Measurements from ENCODE around the gene STRIP2. TPM values are rescaled to one million over a fixed set of nuclear protein-coding genes. Genes with fewer than 3 reads are reported as not detected.

The STRIP2 gene
- total and polyA plus RNA-seq, 2 donors (not counting 1 experiment from before 2014, with no cell fraction given): 0.21 to 0.79 TPM

GRCh38 chr7:129502708-129503685 lies 68.8 kb downstream of the STRIP2 start:
- no peak for TF ChIP-seq EZH2 (IDR thresholded peaks at IDR 0.05; ENCODE audit: borderline replicate concordance, insufficient read depth, low read depth, low read length, poor library complexity, severe bottlenecking)
- TF ChIP-seq CTCF (IDR thresholded peaks at IDR 0.05): no peak
- Mint-ChIP-seq H3K27ac (peak overlapping the region; percentile 89), H3K4me1 (peaks cover 21% of the 10 kb centered on the region), H3K9me3 (ENCODE audit: insufficient read depth) (no peaks in the 10 kb centered on the region), H3K4me3 (peak overlapping the region; percentile 90), H3K27me3 (no peaks in the 10 kb centered on the region)
- intact Hi-C loops (cut with micrococcal nuclease): loop anchor here (1.0 to 5.0 kb wide), 7 partner anchors 9 to 1851 kb away; partner anchors contain the start of genes ATP6V1F, NRF1, SND1 and STRIP2
- peak overlapping the region; percentile 96 for H3K4me2 ChIP-seq (replicated peaks; ENCODE audit: low read depth, low read length, poor library complexity, severe bottlenecking)
- H4K20me1 ChIP-seq (ENCODE audit: control insufficient read depth, insufficient read depth, low read length, poor library complexity, severe bottlenecking): no peaks in the 10 kb centered on the region
- peak overlapping the region; percentile 47 to 67 for H3K27ac ChIP-seq (ENCODE audit: low read length in 2 of 2)
- POLR2A ChIA-PET: interaction anchor here (0.6 kb wide), 1 partner anchor 9 kb away, joined by 3 read pairs; no protein-coding TSS in a partner anchor
- peak overlapping the region; percentile 90 for H2AFZ ChIP-seq (ENCODE audit: insufficient read depth, low read depth, low read length, poor library complexity, severe bottlenecking)
- peak overlapping the region in 4 of 5 experiments; percentile 54 to 77 (median 66) for H3K4me3 ChIP-seq (ENCODE audit: control extremely low read depth in 1 of 5, extremely low read depth in 1 of 5, insufficient read depth in 1 of 5, low read depth in 2 of 5, low read length in 4 of 5)
- peak overlapping the region; percentile 87 for H3K9ac ChIP-seq (ENCODE audit: low read length)
- no peaks in the 10 kb centered on the region for H3K9me3 ChIP-seq (ENCODE audit: control extremely low read depth in 1 of 3, control insufficient read depth in 2 of 3, insufficient read depth in 1 of 3, low read length in 2 of 3)
- H3K4me1 ChIP-seq (ENCODE audit: control insufficient read depth in 2 of 2, insufficient read depth in 2 of 2, low read length in 2 of 2): peaks cover 14 to 32% of the 10 kb centered on the region in 2 donors
- 12% methylated on average over 56 of the region's 58 CpGs for WGBS (ENCODE audit: insufficient coverage)
- H3K36me3 ChIP-seq (replicated peaks in 1 of 2; ENCODE audit: control extremely low read depth in 1 of 2, control insufficient read depth in 1 of 2, extremely low read depth in 1 of 2, insufficient read depth in 2 of 2, low read length in 1 of 2): no peaks in the 10 kb centered on the region
- no peaks in the 10 kb centered on the region for H3K79me2 ChIP-seq (ENCODE audit: control insufficient read depth, insufficient read depth, low read length)
- CTCF ChIA-PET: interaction anchor here (0.6 to 1.1 kb wide), 2 partner anchors 109 to 134 kb away, joined by 3 to 4 read pairs; partner anchors contain the start of gene NRF1
- peak; percentile 4 for ATAC-seq (ENCODE audit: low read depth)
- no peaks in the 10 kb centered on the region for H3K27me3 ChIP-seq (replicated peaks in 1 of 4; ENCODE audit: control extremely low read depth in 1 of 4, control insufficient read depth in 3 of 4, insufficient read depth in 4 of 4, low read length in 3 of 4)
- DNase-seq: no peak
